IPS-20b (cell line): Measurements from ENCODE around the gene PSMF1.
"Not testable (repeated sequence)": the region's sequence is repeated elsewhere in the genome, so short reads cannot be mapped to it uniquely, and the experiment has no call there.

ENCODE experiments used
- H3K27ac ChIP-seq: one replicate; pipeline ENCODE4 v1.5.1; 2013; ENCODE audit warnings: low read length
- H3K27me3 ChIP-seq: 2 replicates; pipeline ENCODE4 v1.6.1; 2013; ENCODE audit warnings: mild to moderate bottlenecking, low read length, inconsistent platforms; ENCODE audit not compliant: insufficient read depth
- H3K36me3 ChIP-seq: 2 replicates; pipeline ENCODE4 v1.6.1; 2013; ENCODE audit warnings: low read depth, mild to moderate bottlenecking, inconsistent platforms, low read length, moderate library complexity; ENCODE audit not compliant: insufficient read depth
- H3K4me1 ChIP-seq: 2 replicates; pipeline ENCODE4 v1.6.1; 2013; ENCODE audit warnings: mild to moderate bottlenecking, control low read depth, inconsistent platforms, low read length, moderate library complexity; ENCODE audit not compliant: insufficient read depth
- H3K4me3 ChIP-seq: 2 replicates; pipeline ENCODE4 v1.5.1; 2013; ENCODE audit warnings: mild to moderate bottlenecking, low read length, inconsistent platforms
- H3K9ac ChIP-seq: 2 replicates; pipeline ENCODE4 v1.6.1; 2013; ENCODE audit warnings: low read depth, mild to moderate bottlenecking, inconsistent platforms, low read length, moderate library complexity
- H3K9me3 ChIP-seq: 2 replicates; pipeline ENCODE4 v1.6.1; 2013; ENCODE audit warnings: mild to moderate bottlenecking, low read depth, low read length, inconsistent platforms; ENCODE audit not compliant: insufficient read depth

Gene PSMF1

GRCh38 chr20:1209447-1210387, 91.3 kb downstream of the PSMF1 start:
- no peaks in the 10 kb centered on the region for H3K9me3 ChIP-seq
- H3K4me3 ChIP-seq = no peak overlapping the region
- H3K9ac ChIP-seq = no peak overlapping the region
- H3K36me3 ChIP-seq = no peaks in the 10 kb centered on the region
- peaks cover 25% of the 10 kb centered on the region for H3K27me3 ChIP-seq
- peaks cover 7% of the 10 kb centered on the region; the same call in 1 of the 2 replicates for H3K4me1 ChIP-seq
- no peak overlapping the region for H3K27ac ChIP-seq

DNA sequence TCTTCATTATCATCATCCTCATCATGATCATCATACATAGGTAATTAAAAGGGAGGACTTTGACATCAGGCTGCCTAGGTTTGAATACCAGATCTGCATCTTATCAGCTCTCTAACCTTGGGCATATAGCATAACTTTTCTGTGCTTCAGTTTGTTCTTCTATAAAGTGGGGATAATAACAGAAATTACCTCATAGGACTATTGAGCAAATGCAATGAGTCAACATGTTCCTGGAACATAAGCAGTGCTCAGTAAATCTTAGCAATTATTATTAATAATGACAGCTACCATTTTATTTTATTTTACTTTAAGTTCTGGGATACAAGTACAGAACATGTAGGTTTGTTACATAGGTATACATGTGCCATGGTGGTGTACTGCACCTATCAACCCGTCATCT, 92.1 kb downstream of the PSMF1 start:
- Histone ChIP-seq H3K9ac (no peak overlapping the region), H3K36me3 (no peaks in the 10 kb centered on the region), H3K9me3 (no peaks in the 10 kb centered on the region), H3K4me1 (peaks cover 7% of the 10 kb centered on the region; the same call in 1 of the 2 replicates), H3K4me3 (no peak overlapping the region), H3K27ac (no peak overlapping the region), H3K27me3 (peaks cover 25% of the 10 kb centered on the region)

- no peak overlapping the region for H3K27ac ChIP-seq
- H3K27me3 ChIP-seq = peaks cover 25% of the 10 kb centered on the region
- peaks cover 7% of the 10 kb centered on the region; the same call in 1 of the 2 replicates for H3K4me1 ChIP-seq
- H3K4me3 ChIP-seq = no peak overlapping the region
- no peaks in the 10 kb centered on the region for H3K9me3 ChIP-seq
- peak overlapping the region; percentile 10; the same call in 1 of the 2 replicates for H3K9ac ChIP-seq
- H3K36me3 ChIP-seq = no peaks in the 10 kb centered on the region
Measured at GRCh38 chr20:1212023-1212422, 93.6 kb downstream of the PSMF1 start.

- no peaks in the 10 kb centered on the region for H3K9me3 ChIP-seq
- H3K27me3 ChIP-seq = peaks cover 25% of the 10 kb centered on the region
- H3K4me1 ChIP-seq = peaks cover 7% of the 10 kb centered on the region; the same call in 1 of the 2 replicates
- H3K36me3 ChIP-seq = no peaks in the 10 kb centered on the region
- H3K4me3 ChIP-seq = no peak overlapping the region; the same call in 1 of the 2 replicates
- peak overlapping the region; percentile 10; the same call in 1 of the 2 replicates for H3K9ac ChIP-seq
- no peak overlapping the region for H3K27ac ChIP-seq
Measured at GRCh38 chr20:1212607-1213396, 94.4 kb downstream of the PSMF1 start.

DNA sequence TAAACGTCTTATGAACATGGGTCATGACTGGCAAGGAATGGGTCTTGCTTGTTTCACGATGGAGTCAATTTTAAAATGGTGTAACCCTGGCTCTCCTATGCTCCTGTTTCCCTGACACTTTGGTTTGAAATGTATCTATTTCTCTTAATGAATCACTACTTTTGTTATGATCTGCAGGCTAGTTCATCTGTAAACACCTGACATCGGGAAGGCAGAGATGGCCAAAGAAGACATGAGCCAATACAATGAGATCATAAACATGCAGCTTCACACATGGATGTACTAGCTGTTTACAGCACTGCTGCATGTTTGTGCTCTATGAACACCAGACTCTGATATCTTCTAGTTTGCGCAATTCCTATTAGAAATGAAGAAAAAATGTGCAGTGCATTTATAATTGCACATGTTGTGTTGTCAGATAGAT, 96.4 kb downstream of the PSMF1 start:
- Histone ChIP-seq H3K27ac (no peak overlapping the region), H3K9ac (no peak overlapping the region)

GRCh38 chr20:1215386-1216170, 97.2 kb downstream of the PSMF1 start:
- Histone ChIP-seq H3K9ac (no peak overlapping the region), H3K27ac (no peak overlapping the region), H3K4me3 (no peak overlapping the region)

More for the DNA sequence above, 96.4 kb downstream of the PSMF1 start:
- H3K9me3 ChIP-seq = no peaks in the 10 kb centered on the region
- H3K27me3 ChIP-seq = peaks cover 19% of the 10 kb centered on the region
- H3K4me1 ChIP-seq = peaks cover 7% of the 10 kb centered on the region; the same call in 1 of the 2 replicates
- no peak overlapping the region for H3K4me3 ChIP-seq
- no peaks in the 10 kb centered on the region for H3K36me3 ChIP-seq

GRCh38 chr20:1216527-1217427, 98.4 kb downstream of the PSMF1 start:
- H3K27me3 ChIP-seq = peaks cover 16% of the 10 kb centered on the region
- not testable (repeated sequence) for H3K4me1 ChIP-seq, H3K4me3 ChIP-seq, H3K36me3 ChIP-seq, H3K9me3 ChIP-seq, H3K27ac ChIP-seq, H3K9ac ChIP-seq

More at GRCh38 chr20:1215386-1216170, 97.2 kb downstream of the PSMF1 start:
- no peaks in the 10 kb centered on the region for H3K9me3 ChIP-seq
- peaks cover 17% of the 10 kb centered on the region for H3K27me3 ChIP-seq
- H3K4me1 ChIP-seq = peaks cover 7% of the 10 kb centered on the region; the same call in 1 of the 2 replicates
- H3K36me3 ChIP-seq = no peaks in the 10 kb centered on the region
